Tibial nerve (tissue), 4 donors: Measurements from ENCODE around the gene RIN2.

Experiments used
- CTCF ChIP-seq, 5 experiments: fragments of 200-600 bp in 3 of 5; fragments of 450-650 bp in 2 of 5; sonication (generic) in 3 of 5; IDR thresholded peaks; one replicate each; pipeline ENCODE4 v1.5.1; 2016 to 2019; ENCODE audit warnings: antibody characterized with exemption in 5 of 5, mild to moderate bottlenecking in 3 of 5, moderate library complexity in 2 of 5
- EP300 ChIP-seq, 2 donors: sonication (generic); formaldehyde crosslinking; IDR thresholded peaks; one replicate each; pipeline ENCODE4 v1.6.1; 2017; ENCODE audit warnings: antibody characterized with exemption in 2 of 2, mild to moderate bottlenecking in 1 of 2
- POLR2A ChIP-seq, 2 donors: fragments of 450-650 bp; IDR thresholded peaks; one replicate each; pipeline ENCODE4 v1.6.1; 2017; ENCODE audit warnings: antibody characterized with exemption in 2 of 2, mild to moderate bottlenecking in 2 of 2, moderate library complexity in 2 of 2

- TF ChIP-seq CTCF (IDR thresholded peaks at IDR 0.05) (no peak), EP300 (IDR thresholded peaks at IDR 0.05) (no peak), POLR2A (IDR thresholded peaks at IDR 0.05) (no peak)
Measured at GRCh38 chr20:19781235-19781634, 23.2 kb downstream of the RIN2 start.
